A549 (cell line): ENCODE data around the gene BCAP29. TPM values are rescaled to one million over a fixed set of nuclear protein-coding genes. Genes with fewer than 3 reads are reported as not detected.

Source experiments
- ATAC-seq, 2 experiments: fragments of 200-7000 bp in 1 of 2; fragments of >200 bp in 1 of 2; cut with Nextera tagmentation in 1 of 2; cut with Tn5 transposase in 1 of 2; 3 replicates each; pipeline versions ENCODE4 v1.8.0 to v1.9.1; 2018 to 2020; ENCODE audit warnings: mild to moderate bottlenecking in 1 of 2, moderate library complexity in 1 of 2
- CTCF ChIA-PET: fragments of 300-600 bp; sonication (Branson Sonifier 250); formaldehyde crosslinking; extraction: SDS; loops from one replicate; lab custom pipeline; 2021; ENCODE audit warnings: antibody characterized with exemption, inconsistent platforms; lab: Yijun Ruan, JAX
- POLR2A ChIA-PET: fragments of 350-600 bp; formaldehyde crosslinking; extraction: SDS; loops from one replicate; lab custom pipeline; 2021; ENCODE audit warnings: antibody characterized with exemption, inconsistent platforms; lab: Yijun Ruan, JAX
- DNase-seq, 2 experiments: peaks; one replicate each; pipeline versions ENCODE4 v3.0.0 to v3.0.0-alpha.2; 2011 to 2016; ENCODE audit warnings: low read depth in 1 of 2, low spot score in 1 of 2
- FAIRE-seq: peaks from 2 replicates; lab custom pipeline; 2011; peaks lifted over from hg19 to GRCh38; lab: Jason Lieb, UNC
- H3K27ac ChIP-seq, 2 experiments: fragments of >200 bp; sonication (Bioruptor Twin); formaldehyde crosslinking; 3 replicates each; pipeline ENCODE4 v1.5.1; 2016 to 2017
- H3K4me1 ChIP-seq: fragments of >200 bp; sonication (Bioruptor Twin); formaldehyde crosslinking; 3 replicates; pipeline ENCODE4 v1.6.1; 2016
- H3K4me2 ChIP-seq: fragments of >200 bp; sonication (Bioruptor Twin); formaldehyde crosslinking; 3 replicates; pipeline ENCODE4 v1.6.1; 2016
- H3K4me3 ChIP-seq: fragments of >200 bp; sonication (Bioruptor Twin); formaldehyde crosslinking; 3 replicates; pipeline ENCODE4 v1.5.1; 2016
- H3K9me3 ChIP-seq: fragments of >200 bp; sonication (Bioruptor Twin); formaldehyde crosslinking; 3 replicates; pipeline ENCODE4 v1.6.1; 2016
- CBX8 ChIP-seq: fragments of 200-600 bp; sonication (generic); IDR thresholded peaks from 2 replicates; pipeline ENCODE4 v1.6.1; 2016
- CEBPB ChIP-seq, 2 experiments: fragments of >200 bp in 1 of 2; sonication (Bioruptor Twin) in 1 of 2; formaldehyde crosslinking in 1 of 2; IDR thresholded peaks; 2 replicates each; pipeline ENCODE4 v1.6.1; 2012 to 2016
- CHD2 ChIP-seq: fragments of 150-350 bp; IDR thresholded peaks from 2 replicates; pipeline ENCODE4 v1.6.1; 2014; ENCODE audit warnings: low read length; ENCODE audit not compliant: partially characterized antibody
- EHF ChIP-seq: fragments of 250-450 bp; sonication (Bioruptor Pico); IDR thresholded peaks from 2 replicates; pipeline ENCODE4 v1.5.0; 2020; ENCODE audit warnings: mild to moderate bottlenecking
- ESRRA ChIP-seq: fragments of 150-350 bp; IDR thresholded peaks from 2 replicates; pipeline ENCODE4 v1.6.1; 2014; ENCODE audit warnings: mild to moderate bottlenecking, low read length, borderline replicate concordance
- FOSL2 ChIP-seq, 2 experiments: fragments of 450-650 bp in 1 of 2; fragments of >200 bp in 1 of 2; sonication (Bioruptor Twin) in 1 of 2; formaldehyde crosslinking; IDR thresholded peaks; 2 replicates each; pipeline versions ENCODE4 v1.5.0 to v1.6.1; 2016 to 2020; ENCODE audit warnings: mild to moderate bottlenecking in 1 of 2, moderate library complexity in 1 of 2
- HDAC2 ChIP-seq: fragments of 200-600 bp; sonication (generic); IDR thresholded peaks from 2 replicates; pipeline ENCODE4 v1.6.1; 2016
- HOXA7 ChIP-seq: fragments of 250-450 bp; sonication (Bioruptor Pico); IDR thresholded peaks from 2 replicates; pipeline ENCODE4 v1.5.0; 2020; ENCODE audit warnings: mild to moderate bottlenecking, moderate library complexity
- JUN ChIP-seq, 2 experiments: fragments of >200 bp; sonication (Bioruptor Twin); formaldehyde crosslinking; IDR thresholded peaks; 2 replicates in 1 of 2; 3 replicates in 1 of 2; pipeline ENCODE4 v1.6.1; 2016 to 2017
- JUNB ChIP-seq: fragments of >200 bp; sonication (Bioruptor Twin); formaldehyde crosslinking; IDR thresholded peaks from 2 replicates; pipeline ENCODE4 v1.6.1; 2016
- KDM1A ChIP-seq: fragments of 200-600 bp; sonication (generic); IDR thresholded peaks from 2 replicates; pipeline ENCODE4 v1.6.1; 2016; ENCODE audit warnings: low read depth, mild to moderate bottlenecking
- MAFK ChIP-seq: fragments of 450-650 bp; IDR thresholded peaks from 2 replicates; pipeline ENCODE4 v1.6.1; 2014; ENCODE audit not compliant: partially characterized antibody
- MAZ ChIP-seq: fragments of 150-350 bp; IDR thresholded peaks from 2 replicates; pipeline ENCODE4 v1.6.1; 2014; ENCODE audit warnings: antibody characterized with exemption, low read depth, low read length, borderline replicate concordance
- NPAS2 ChIP-seq: fragments of 250-450 bp; sonication (Bioruptor Pico); IDR thresholded peaks from 2 replicates; pipeline ENCODE4 v1.8.0; 2022; ENCODE audit warnings: mild to moderate bottlenecking, moderate library complexity, borderline replicate concordance
- NR3C1 ChIP-seq: fragments of >200 bp; sonication (Bioruptor Twin); formaldehyde crosslinking; IDR thresholded peaks from 3 replicates; pipeline ENCODE4 v1.6.1; 2017
- RAD21 ChIP-seq, 2 experiments: fragments of >200 bp in 1 of 2; sonication (Bioruptor Twin) in 1 of 2; formaldehyde crosslinking in 1 of 2; IDR thresholded peaks in 1 of 2; conservative IDR thresholded peaks in 1 of 2; 2 replicates in 1 of 2; 3 replicates in 1 of 2; pipeline ENCODE4 v1.6.1; 2012 to 2018; ENCODE audit warnings: inconsistent platforms in 1 of 2
- RCOR1 ChIP-seq: fragments of 150-350 bp; IDR thresholded peaks from 2 replicates; pipeline ENCODE4 v1.6.1; 2014; ENCODE audit warnings: antibody characterized with exemption, low read length, low read depth
- RFX5 ChIP-seq: fragments of 450-650 bp; IDR thresholded peaks from 2 replicates; pipeline ENCODE4 v1.7.1; 2014; ENCODE audit warnings: antibody characterized with exemption, mild to moderate bottlenecking, moderate library complexity
- RNF2 ChIP-seq: fragments of 200-600 bp; sonication (generic); IDR thresholded peaks from 2 replicates; pipeline ENCODE4 v1.6.1; 2016; ENCODE audit warnings: low read depth, mild to moderate bottlenecking, antibody characterized with exemption, moderate library complexity, borderline replicate concordance
- SREBF2 ChIP-seq: fragments of 450-650 bp; IDR thresholded peaks from 2 replicates; pipeline ENCODE4 v1.6.1; 2014; ENCODE audit warnings: mild to moderate bottlenecking, moderate library complexity
- TP53 ChIP-seq: fragments of 250-450 bp; sonication (Bioruptor Pico); IDR thresholded peaks from 2 replicates; pipeline ENCODE4 v1.5.0; 2021; ENCODE audit warnings: mild to moderate bottlenecking, moderate library complexity
- ZFP36 ChIP-seq: fragments of 450-650 bp; IDR thresholded peaks from 2 replicates; pipeline ENCODE4 v1.6.1; 2014; ENCODE audit warnings: borderline replicate concordance; ENCODE audit not compliant: partially characterized antibody
- ZNF302 ChIP-seq: fragments of 250-450 bp; sonication (Bioruptor Pico); IDR thresholded peaks from 2 replicates; pipeline ENCODE4 v1.9.0; 2021; ENCODE audit warnings: inconsistent platforms, mild to moderate bottlenecking, moderate library complexity
- WGBS: methylation state at CpG from one replicate; pipeline ENCODE4 v1.1.6; 2017; ENCODE audit errors: missing lambda C conversion rate; 5-methylcytosine and 5-hydroxymethylcytosine counted together
- polyA plus RNA-seq, 4 experiments: library from polyadenylated mRNA; depleted of rRNA in 3 of 4; stranded (reverse); fragments of >200 nt; fragmentation: RNase III in 1 of 4; extraction: RNeasy Plus Mini Kit Qiagen cat#74134 plus additional on column Dnase treatment in 1 of 4; gene quantifications; 2 replicates in 3 of 4; 3 replicates in 1 of 4; pipeline ENCODE4 v1.2.3, GENCODE V29; 2011 to 2017
- TF ChIP-seq, protein P1 (sequence below): IDR thresholded peaks from 2 replicates; pipeline ENCODE4 v1.6.1; 2012
- TF ChIP-seq, protein P2 (sequence below): fragments of 200-600 bp; sonication (generic); IDR thresholded peaks from 2 replicates; pipeline ENCODE4 v1.6.1; 2016; ENCODE audit warnings: antibody characterized with exemption, mild to moderate bottlenecking, moderate library complexity
- TF ChIP-seq, protein P3 (sequence below): IDR thresholded peaks from 2 replicates; pipeline ENCODE4 v1.6.1; 2012
- TF ChIP-seq, protein P4 (sequence below): fragments of 450-650 bp; IDR thresholded peaks from 2 replicates; pipeline ENCODE4 v1.6.1; 2014; ENCODE audit warnings: antibody characterized with exemption
- TF ChIP-seq, protein P5 (sequence below): fragments of >200 bp; sonication (Bioruptor Twin); formaldehyde crosslinking; IDR thresholded peaks from 3 replicates; pipeline ENCODE4 v1.6.1; 2016

Gene BCAP29
- polyA plus RNA-seq, 2 of the 4 experiments (the other 2 are of a cell fraction), result 38.0 to 66.9 TPM

DNA sequence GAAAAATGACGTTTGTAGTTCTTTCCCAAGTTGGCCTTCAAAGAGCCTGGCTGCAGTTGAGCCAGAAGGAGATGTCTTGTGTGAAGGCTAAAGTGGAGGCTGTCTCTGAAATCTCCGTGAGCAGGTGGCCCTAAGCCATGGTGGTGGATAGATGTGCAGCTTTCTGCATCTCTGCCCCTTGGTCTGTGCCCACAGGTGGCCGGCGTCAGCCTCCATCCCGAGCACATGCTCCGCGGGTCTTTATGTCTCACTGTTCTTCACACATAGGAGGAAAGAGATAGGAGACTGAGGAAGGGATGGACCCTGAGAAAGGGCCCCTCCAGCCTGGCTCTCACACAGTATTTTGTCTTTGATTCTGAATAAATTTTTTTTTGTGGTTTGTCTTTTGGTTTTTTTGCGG is 50.3 kb downstream of the BCAP29 start:
- CTCF ChIA-PET, result no interaction called here
- 90% methylated on average over 8 of the region's 8 CpGs for WGBS
- FAIRE-seq (no peak), DNase-seq (no peak), ATAC-seq (no peak)
- POLR2A ChIA-PET, result no interaction called here
- Histone ChIP-seq H3K4me1 (no peaks in the 10 kb centered on the region), H3K27ac (no peak overlapping the region), H3K4me3 (no peak overlapping the region), H3K9me3 (no peaks in the 10 kb centered on the region), H3K4me2 (no peak overlapping the region)
- TF ChIP-seq ZFP36, result no peak
- TF ChIP-seq HOXA7, result no peak
- TF ChIP-seq EHF (CRISPR knock-in tag), result no peak
- TF ChIP-seq HDAC2, result no peak
- TF ChIP-seq ZNF302, result no peak
- TF ChIP-seq CEBPB (IDR thresholded peaks at IDR 0.05), result no peak
- TF ChIP-seq MAZ, result no peak
- no peak for TF ChIP-seq CBX8
- TF ChIP-seq RNF2, result no peak
- no peak for TF ChIP-seq FOSL2 (IDR thresholded peaks at IDR 0.05)
- no peak for TF ChIP-seq FOSL2 (CRISPR knock-in tag; IDR thresholded peaks at IDR 0.05)
- TF ChIP-seq RCOR1, result no peak
- no peak for TF ChIP-seq TP53 (CRISPR knock-in tag)
- TF ChIP-seq RAD21 (conservative IDR thresholded peaks at IDR 0.05 in 1 of 2, IDR thresholded peaks at IDR 0.05 in 1 of 2), result no peak
- TF ChIP-seq, protein P1, sequence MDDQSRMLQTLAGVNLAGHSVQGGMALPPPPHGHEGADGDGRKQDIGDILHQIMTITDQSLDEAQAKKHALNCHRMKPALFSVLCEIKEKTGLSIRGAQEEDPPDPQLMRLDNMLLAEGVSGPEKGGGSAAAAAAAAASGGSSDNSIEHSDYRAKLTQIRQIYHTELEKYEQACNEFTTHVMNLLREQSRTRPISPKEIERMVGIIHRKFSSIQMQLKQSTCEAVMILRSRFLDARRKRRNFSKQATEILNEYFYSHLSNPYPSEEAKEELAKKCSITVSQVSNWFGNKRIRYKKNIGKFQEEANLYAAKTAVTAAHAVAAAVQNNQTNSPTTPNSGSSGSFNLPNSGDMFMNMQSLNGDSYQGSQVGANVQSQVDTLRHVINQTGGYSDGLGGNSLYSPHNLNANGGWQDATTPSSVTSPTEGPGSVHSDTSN, result no peak
- no peak for TF ChIP-seq JUN (IDR thresholded peaks at IDR 0.05)
- no peak for TF ChIP-seq RFX5
- TF ChIP-seq JUNB, result no peak
- TF ChIP-seq, protein P2, sequence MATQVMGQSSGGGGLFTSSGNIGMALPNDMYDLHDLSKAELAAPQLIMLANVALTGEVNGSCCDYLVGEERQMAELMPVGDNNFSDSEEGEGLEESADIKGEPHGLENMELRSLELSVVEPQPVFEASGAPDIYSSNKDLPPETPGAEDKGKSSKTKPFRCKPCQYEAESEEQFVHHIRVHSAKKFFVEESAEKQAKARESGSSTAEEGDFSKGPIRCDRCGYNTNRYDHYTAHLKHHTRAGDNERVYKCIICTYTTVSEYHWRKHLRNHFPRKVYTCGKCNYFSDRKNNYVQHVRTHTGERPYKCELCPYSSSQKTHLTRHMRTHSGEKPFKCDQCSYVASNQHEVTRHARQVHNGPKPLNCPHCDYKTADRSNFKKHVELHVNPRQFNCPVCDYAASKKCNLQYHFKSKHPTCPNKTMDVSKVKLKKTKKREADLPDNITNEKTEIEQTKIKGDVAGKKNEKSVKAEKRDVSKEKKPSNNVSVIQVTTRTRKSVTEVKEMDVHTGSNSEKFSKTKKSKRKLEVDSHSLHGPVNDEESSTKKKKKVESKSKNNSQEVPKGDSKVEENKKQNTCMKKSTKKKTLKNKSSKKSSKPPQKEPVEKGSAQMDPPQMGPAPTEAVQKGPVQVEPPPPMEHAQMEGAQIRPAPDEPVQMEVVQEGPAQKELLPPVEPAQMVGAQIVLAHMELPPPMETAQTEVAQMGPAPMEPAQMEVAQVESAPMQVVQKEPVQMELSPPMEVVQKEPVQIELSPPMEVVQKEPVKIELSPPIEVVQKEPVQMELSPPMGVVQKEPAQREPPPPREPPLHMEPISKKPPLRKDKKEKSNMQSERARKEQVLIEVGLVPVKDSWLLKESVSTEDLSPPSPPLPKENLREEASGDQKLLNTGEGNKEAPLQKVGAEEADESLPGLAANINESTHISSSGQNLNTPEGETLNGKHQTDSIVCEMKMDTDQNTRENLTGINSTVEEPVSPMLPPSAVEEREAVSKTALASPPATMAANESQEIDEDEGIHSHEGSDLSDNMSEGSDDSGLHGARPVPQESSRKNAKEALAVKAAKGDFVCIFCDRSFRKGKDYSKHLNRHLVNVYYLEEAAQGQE, result no peak
- TF ChIP-seq CHD2, result no peak
- TF ChIP-seq, protein P3, sequence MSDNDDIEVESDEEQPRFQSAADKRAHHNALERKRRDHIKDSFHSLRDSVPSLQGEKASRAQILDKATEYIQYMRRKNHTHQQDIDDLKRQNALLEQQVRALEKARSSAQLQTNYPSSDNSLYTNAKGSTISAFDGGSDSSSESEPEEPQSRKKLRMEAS, result no peak

DNA sequence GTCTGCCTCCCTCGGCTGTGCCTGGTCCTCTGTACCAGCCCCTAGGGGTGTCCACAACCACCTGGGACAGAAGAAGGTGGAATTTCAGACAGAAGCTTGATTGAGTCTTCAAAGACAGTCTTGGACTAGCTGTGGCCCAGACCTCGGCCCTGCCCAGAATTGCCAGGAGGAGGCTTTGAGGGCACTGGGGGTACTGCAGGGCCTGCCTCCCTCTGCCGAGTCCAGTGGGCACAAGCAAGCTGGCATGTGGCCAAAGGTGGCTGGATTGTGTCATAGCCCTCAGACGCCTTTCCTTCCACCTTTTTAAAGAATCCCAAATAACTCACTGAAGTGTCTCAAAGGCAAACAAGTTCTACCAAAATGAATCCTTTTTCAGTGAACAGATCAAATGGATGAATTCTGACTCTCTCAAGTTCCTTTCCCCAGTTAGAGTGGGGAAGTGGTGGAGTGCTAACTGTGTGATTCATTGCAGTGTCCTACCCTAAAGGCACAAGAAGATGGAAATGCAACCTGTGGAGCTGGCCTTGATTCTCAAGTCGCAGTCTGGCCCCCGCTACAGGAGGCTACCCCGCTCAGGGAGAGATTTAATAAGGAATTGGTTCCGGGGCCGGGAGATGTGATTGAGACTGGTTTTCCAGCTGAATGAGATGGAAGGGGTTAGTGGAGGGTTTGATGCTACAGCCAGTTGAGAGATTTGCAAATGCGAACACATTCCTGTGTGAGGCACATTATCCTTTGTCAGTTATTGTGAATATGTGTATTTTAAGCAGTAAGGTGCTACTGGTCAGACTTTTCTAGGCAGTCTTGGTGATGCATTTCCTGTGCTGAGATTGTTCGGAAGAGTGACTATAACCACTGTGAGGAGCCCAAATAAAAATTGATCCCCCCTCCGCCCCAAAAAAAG is 51.8 kb downstream of the BCAP29 start:
- ChIA-PET POLR2A (no interaction called here), CTCF (interaction anchor here (1.1 kb wide), 1 partner anchor 169 kb away, joined by 3 read pairs; no protein-coding TSS in a partner anchor)
- Histone ChIP-seq H3K4me3 (no peak overlapping the region), H3K4me2 (no peak overlapping the region), H3K9me3 (no peaks in the 10 kb centered on the region), H3K4me1 (no peaks in the 10 kb centered on the region), H3K27ac (no peak overlapping the region)
- 88% methylated on average over 11 of the region's 12 CpGs for WGBS
- DNase-seq (no peak), ATAC-seq (peak; percentile 56 to 61; a peak in 3 of 6 replicates), FAIRE-seq (no peak)
- TF ChIP-seq, protein P4, sequence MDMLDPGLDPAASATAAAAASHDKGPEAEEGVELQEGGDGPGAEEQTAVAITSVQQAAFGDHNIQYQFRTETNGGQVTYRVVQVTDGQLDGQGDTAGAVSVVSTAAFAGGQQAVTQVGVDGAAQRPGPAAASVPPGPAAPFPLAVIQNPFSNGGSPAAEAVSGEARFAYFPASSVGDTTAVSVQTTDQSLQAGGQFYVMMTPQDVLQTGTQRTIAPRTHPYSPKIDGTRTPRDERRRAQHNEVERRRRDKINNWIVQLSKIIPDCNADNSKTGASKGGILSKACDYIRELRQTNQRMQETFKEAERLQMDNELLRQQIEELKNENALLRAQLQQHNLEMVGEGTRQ, result no peak
- TF ChIP-seq, protein P3, result no peak
- TF ChIP-seq ESRRA, result no peak
- TF ChIP-seq SREBF2, result no peak
- no peak for TF ChIP-seq MAZ
- no peak for TF ChIP-seq KDM1A
- no peak for TF ChIP-seq JUNB
- no peak for TF ChIP-seq TP53 (CRISPR knock-in tag)
- TF ChIP-seq CEBPB (IDR thresholded peaks at IDR 0.05), result no peak
- no peak for TF ChIP-seq NR3C1
- TF ChIP-seq ZFP36, result no peak
- no peak for TF ChIP-seq RCOR1
- TF ChIP-seq RNF2, result no peak
- TF ChIP-seq ZNF302, result no peak
- TF ChIP-seq, protein P5, sequence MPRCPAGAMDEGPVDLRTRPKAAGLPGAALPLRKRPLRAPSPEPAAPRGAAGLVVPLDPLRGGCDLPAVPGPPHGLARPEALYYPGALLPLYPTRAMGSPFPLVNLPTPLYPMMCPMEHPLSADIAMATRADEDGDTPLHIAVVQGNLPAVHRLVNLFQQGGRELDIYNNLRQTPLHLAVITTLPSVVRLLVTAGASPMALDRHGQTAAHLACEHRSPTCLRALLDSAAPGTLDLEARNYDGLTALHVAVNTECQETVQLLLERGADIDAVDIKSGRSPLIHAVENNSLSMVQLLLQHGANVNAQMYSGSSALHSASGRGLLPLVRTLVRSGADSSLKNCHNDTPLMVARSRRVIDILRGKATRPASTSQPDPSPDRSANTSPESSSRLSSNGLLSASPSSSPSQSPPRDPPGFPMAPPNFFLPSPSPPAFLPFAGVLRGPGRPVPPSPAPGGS, result no peak
- no peak for TF ChIP-seq HOXA7
- TF ChIP-seq MAFK, result no peak
- no peak for TF ChIP-seq NPAS2 (CRISPR knock-in tag)
